Psoas muscle (tissue), 8 donors: ENCODE data around the gene SMIM41. TPM values are rescaled to one million over a fixed set of nuclear protein-coding genes. Genes with fewer than 3 reads are reported as not detected.

Experiments used
- ATAC-seq, 4 donors: fragments of 200-7000 bp; cut with Tn5 transposase; one replicate each; pipeline ENCODE4 v1.9.1; 2020; ENCODE audit warnings: moderate library complexity in 3 of 4, mild to moderate bottlenecking in 2 of 4
- DNase-seq, 2 donors: peaks; one replicate each; pipeline ENCODE4 v3.0.0-alpha.2; 2020
- H3K27ac ChIP-seq: fragments of 200-600 bp; one replicate; pipeline ENCODE4 v1.8.0; 2022
- H3K27me3 ChIP-seq, 3 donors: fragments of 200-600 bp in 1 of 3; one replicate each; pipeline versions ENCODE4 v1.6.1 to v1.8.0; 2013 to 2022; ENCODE audit warnings: low read length in 2 of 3, mild to moderate bottlenecking in 2 of 3, moderate library complexity in 1 of 3; ENCODE audit not compliant: insufficient read depth in 3 of 3
- H3K36me3 ChIP-seq, 2 donors: fragments of 200-600 bp in 1 of 2; one replicate each; pipeline versions ENCODE4 v1.6.1 to v1.8.0; 2013 to 2022; ENCODE audit warnings: low read depth in 1 of 2, mild to moderate bottlenecking in 1 of 2, moderate library complexity in 1 of 2; ENCODE audit not compliant: insufficient read depth in 1 of 2
- H3K4me1 ChIP-seq: fragments of 200-600 bp; one replicate; pipeline ENCODE4 v1.8.0; 2022
- H3K4me3 ChIP-seq: fragments of 200-600 bp; one replicate; pipeline ENCODE4 v1.8.0; 2022; ENCODE audit warnings: mild to moderate bottlenecking
- H3K9me3 ChIP-seq: fragments of 200-600 bp; one replicate; pipeline ENCODE4 v1.8.0; 2022
- WGBS, 3 donors: extraction: QIAGEN DNeasy Blood & Tissue Kit; methylation state at CpG; one replicate each; pipeline versions ENCODE4 v1.1.6 to v1.1.7; 2013; 5-methylcytosine and 5-hydroxymethylcytosine counted together
- intact Hi-C, 2 donors: fragments of 100-400 bp; cut with DNase I; formaldehyde crosslinking; loops; one replicate each; pipeline versions ENCODE4 v1.11.0 to v1.14.2; 2022
- long read RNA-seq, 2 donors: library from polyadenylated mRNA; unstranded; transcript quantifications; one replicate each; pipeline ENCODE4 v2.0.0, GENCODE V29; 2021
- polyA plus RNA-seq, 3 donors: library from polyadenylated mRNA; stranded (reverse); fragments of 200-250 nt; gene quantifications; one replicate each; pipeline ENCODE4 v1.2.3, GENCODE V29; 2013
- total RNA-seq, 4 donors: library from RNA; stranded (reverse); fragmentation: NEBNext Ultra II Directional in 2 of 4; extraction: Animal tissue kit (Norgen Biotek cat#: 25700) in 2 of 4; gene quantifications; one replicate each; pipeline versions ENCODE4 v1.2.1 to v1.2.4, GENCODE V29; 2021 to 2023
- TF ChIP-seq, protein P1 (sequence below): fragments of 200-600 bp; IDR thresholded peaks from one replicate; pipeline ENCODE4 v1.8.0; 2022; ENCODE audit warnings: antibody characterized with exemption
- donor health status: healthy with polysubstance abuse.
- donor health status: DM: no; HTN: no; CAD: no; lungs with moderate emphysema.
- donor health status: Bipolar disorder and iron deficiency.
- donor health status: healthy.
- donor health status: DM: yes; HTN: yes; CAD: no.
- donor health status: DM: no; HTN: no; CAD: no.
- donor health status: DM: no; HTN: no; CAD: no.
- donor health status: DM: yes; HTN: yes; CAD: no.

SMIM41 gene
- total RNA-seq (under 1 TPM in 2 of 4 donors, not detected in 2; 0.16 to 0.32 TPM), polyA plus RNA-seq (under 1 TPM in 1 of 3 donors, not detected in 2; 0.20 TPM)
- long read RNA-seq, donor 1, result 0 reads
- long read RNA-seq, donor 2, result 0 reads

DNA sequence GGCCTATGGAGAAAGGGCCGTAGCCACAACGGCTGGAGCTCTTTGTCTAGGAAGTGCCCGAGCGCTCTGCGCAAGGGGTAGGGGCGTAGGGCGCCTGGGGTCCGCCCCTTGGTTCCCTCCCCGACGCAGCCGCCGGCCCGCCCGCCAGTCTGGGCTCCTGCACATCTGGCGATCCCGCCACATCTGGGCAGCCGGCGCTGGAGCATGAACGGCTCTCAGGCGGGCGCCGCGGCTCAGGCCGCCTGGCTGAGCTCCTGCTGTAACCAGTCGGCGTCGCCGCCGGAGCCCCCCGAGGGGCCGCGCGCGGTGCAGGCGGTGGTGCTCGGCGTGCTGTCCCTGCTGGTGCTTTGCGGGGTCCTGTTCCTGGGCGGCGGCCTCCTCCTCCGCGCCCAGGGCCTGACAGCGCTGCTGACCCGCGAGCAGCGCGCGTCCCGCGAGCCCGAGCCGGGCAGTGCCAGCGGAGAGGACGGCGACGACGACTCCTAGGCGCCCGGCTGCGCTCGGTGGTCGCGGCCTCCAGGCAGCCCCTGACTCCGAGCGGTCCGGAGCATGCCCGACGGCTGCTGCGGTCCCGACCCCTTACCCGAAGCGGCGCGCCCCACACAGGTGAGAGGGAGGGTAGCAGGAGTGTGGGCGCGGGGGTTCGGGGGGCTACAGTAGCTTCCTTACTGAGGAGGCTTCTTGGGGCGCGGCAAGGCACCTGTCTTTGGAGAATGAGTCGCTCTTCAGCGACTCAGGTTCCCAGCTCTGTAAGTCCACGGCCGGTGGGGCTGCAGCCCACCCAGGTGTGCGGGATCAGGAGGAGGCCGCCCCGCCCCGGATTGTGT is at the start of gene SMIM41:
Gene SMIM41 (plus strand): TSS at position 129 of the 827 bp plus-strand sequence. CDS start 76 bp downstream, at position 205.
- WGBS, 3 donors, result 72 to 73% (median 72%) methylated on average over 72 to 87 of the region's 87 CpGs
- Histone ChIP-seq H3K36me3 (peaks cover 3 to 42% of the 10 kb centered on the region in 2 donors), H3K27ac (peak within 1 kb of the TSS; percentile 26), H3K4me1 (peaks cover 37% of the 10 kb centered on the region), H3K27me3 (no peaks in the 10 kb centered on the region), H3K9me3 (no peaks in the 10 kb centered on the region), H3K4me3 (peak within 1 kb of the TSS; percentile 11)
- DNase-seq (no peak), ATAC-seq (no peak)
- intact Hi-C loops, result loop anchor here in 1 of 2 donors (5.0 kb wide), 1 partner anchor 77 kb away; no protein-coding TSS in a partner anchor
- TF ChIP-seq, protein P1, sequence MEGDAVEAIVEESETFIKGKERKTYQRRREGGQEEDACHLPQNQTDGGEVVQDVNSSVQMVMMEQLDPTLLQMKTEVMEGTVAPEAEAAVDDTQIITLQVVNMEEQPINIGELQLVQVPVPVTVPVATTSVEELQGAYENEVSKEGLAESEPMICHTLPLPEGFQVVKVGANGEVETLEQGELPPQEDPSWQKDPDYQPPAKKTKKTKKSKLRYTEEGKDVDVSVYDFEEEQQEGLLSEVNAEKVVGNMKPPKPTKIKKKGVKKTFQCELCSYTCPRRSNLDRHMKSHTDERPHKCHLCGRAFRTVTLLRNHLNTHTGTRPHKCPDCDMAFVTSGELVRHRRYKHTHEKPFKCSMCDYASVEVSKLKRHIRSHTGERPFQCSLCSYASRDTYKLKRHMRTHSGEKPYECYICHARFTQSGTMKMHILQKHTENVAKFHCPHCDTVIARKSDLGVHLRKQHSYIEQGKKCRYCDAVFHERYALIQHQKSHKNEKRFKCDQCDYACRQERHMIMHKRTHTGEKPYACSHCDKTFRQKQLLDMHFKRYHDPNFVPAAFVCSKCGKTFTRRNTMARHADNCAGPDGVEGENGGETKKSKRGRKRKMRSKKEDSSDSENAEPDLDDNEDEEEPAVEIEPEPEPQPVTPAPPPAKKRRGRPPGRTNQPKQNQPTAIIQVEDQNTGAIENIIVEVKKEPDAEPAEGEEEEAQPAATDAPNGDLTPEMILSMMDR, result no peak

DNA sequence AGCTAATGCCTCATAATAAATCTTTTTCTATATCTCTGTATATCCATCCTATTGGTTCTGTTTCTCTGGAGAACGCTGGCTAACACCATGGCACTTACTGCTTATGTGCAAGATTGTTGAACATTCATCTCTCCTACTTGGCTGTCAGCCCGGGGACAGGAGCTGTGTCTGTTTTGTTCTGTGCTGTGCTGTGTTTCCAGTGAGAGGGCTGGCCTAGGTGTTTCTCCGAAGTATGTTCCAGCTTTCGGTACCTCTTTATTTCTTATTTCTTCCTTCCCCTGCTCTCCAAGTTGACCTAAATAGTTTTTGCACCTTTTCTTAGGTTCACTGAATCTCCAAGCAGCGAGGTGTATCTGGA is 47.1 kb upstream of the SMIM41 start:
- 1 to 5% (median 5%) methylated on average over 5 of the region's 5 CpGs for WGBS, 3 donors
- peak overlapping the region; percentile 60 for H3K4me3 ChIP-seq
- DNase-seq (peak in 1 of 2 donors; percentile 70), ATAC-seq (peak; percentile 32 to 69 (median 48))
- peak overlapping the region; percentile 93 for H3K27ac ChIP-seq
- H3K4me1 ChIP-seq, result peaks cover 46% of the 10 kb centered on the region
- TF ChIP-seq, protein P1, result no peak
- H3K27me3 ChIP-seq, result no peaks in the 10 kb centered on the region
- no peaks in the 10 kb centered on the region for H3K9me3 ChIP-seq
- intact Hi-C loops, result no loop called here
- no peaks in the 10 kb centered on the region for H3K36me3 ChIP-seq

DNA sequence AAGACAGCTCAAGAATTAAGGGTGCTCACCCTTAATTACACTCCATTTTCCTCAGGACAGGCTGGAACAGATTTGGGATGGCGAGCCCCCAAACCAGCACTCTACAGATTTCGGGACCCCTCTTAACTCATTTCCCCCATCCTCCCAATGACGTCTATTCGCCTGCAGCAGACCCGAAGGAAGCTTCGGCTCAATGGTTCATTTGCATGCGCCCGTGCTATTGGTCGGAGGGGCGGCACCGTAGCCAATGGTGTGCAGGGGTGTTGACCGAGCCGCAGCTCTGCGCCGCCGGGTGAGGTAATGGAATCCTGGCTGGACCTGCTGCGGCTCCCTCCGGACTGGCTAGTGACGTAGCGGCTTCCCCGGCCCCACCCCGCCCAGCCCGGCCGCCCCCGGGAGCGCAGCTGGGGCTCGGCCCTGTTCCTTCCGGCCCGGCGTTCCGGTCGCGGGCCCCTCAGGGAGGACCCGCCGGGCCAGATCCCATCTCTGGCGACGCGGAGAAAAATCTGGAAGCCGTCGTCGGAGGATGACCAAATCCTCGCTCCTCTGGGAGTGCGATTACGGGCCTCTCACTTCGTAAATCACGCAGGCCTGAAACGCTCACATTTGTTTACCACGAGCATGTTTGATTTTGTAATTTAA is 46.6 kb upstream of the SMIM41 start:
- ATAC-seq, result peak; percentile 92 to 96 (median 92)
- peak; percentile 98 to 99 for DNase-seq
- no peaks in the 10 kb centered on the region for H3K36me3 ChIP-seq
- H3K4me3 ChIP-seq, result peak overlapping the region; percentile 60
- H3K27me3 ChIP-seq, result no peaks in the 10 kb centered on the region
- TF ChIP-seq, protein P1, result no peak
- intact Hi-C loops, result no loop called here
- H3K27ac ChIP-seq, result peak overlapping the region; percentile 93
- peaks cover 45% of the 10 kb centered on the region for H3K4me1 ChIP-seq
- WGBS, 3 donors, result 0 to 1% (median 0%) methylated on average over 47 to 48 of the region's 48 CpGs
- H3K9me3 ChIP-seq, result no peaks in the 10 kb centered on the region

DNA sequence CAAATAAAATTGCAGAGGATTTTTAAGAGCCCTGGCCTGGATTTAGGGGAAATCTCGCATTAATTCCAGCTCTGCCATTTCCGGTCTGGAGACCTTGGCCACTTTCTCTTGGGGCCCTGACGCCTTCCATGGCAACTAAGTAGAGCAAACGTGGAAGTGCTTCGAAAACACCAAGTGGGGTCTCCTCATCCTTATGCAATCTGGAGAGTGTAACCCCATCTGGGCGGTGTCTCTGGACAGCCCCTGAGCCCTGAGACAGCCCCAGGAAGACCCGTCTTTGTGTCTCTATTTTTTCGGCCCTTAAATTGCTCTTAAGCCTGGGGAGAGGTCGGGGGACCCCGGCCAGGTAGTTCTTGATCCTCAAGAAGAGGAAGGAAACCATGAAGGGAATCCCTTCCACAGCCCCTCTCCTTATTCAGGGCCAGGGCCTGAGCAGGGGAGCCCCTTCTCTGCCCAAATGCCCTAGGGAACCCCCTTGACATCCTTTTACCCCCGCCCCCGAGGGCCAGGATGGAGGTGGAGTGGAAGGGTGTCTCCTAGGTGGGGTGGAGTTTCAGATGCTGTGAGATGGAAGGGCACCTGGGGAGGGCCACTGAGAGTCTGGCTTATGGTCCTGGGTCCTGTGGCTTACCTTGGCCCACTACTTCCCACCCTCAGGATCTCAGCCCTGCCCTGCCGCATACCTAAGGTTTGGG is 45.9 kb upstream of the SMIM41 start:
- no peak for ATAC-seq
- WGBS, 3 donors, result 57 to 76% (median 63%) methylated on average over 13 of the region's 13 CpGs
- Histone ChIP-seq H3K27ac (peak overlapping the region; percentile 93), H3K4me1 (peaks cover 51% of the 10 kb centered on the region), H3K4me3 (peak overlapping the region; percentile 60), H3K9me3 (no peaks in the 10 kb centered on the region), H3K36me3 (no peaks in the 10 kb centered on the region), H3K27me3 (no peaks in the 10 kb centered on the region)
- intact Hi-C loops, result no loop called here
- TF ChIP-seq, protein P1, result no peak
- DNase-seq, result no peak
